ENCODE data around the gene LIN54.

- TF ChIP-seq HNF4A (conservative IDR thresholded peaks at IDR 0.05), result no peak
- TF ChIP-seq HNF4G (IDR thresholded peaks at IDR 0.05), result no peak
- no peak for TF ChIP-seq FOXA1 (IDR thresholded peaks at IDR 0.05)
- TF ChIP-seq CTCF (IDR thresholded peaks at IDR 0.05; ENCODE audit: low read depth, low read length, missing input control), result no peak
These were observed 22.2 kb downstream of the LIN54 start for GRCh38 chr4:82988323-82988832.
